ENCODE data around the gene NRG3.

DNA sequence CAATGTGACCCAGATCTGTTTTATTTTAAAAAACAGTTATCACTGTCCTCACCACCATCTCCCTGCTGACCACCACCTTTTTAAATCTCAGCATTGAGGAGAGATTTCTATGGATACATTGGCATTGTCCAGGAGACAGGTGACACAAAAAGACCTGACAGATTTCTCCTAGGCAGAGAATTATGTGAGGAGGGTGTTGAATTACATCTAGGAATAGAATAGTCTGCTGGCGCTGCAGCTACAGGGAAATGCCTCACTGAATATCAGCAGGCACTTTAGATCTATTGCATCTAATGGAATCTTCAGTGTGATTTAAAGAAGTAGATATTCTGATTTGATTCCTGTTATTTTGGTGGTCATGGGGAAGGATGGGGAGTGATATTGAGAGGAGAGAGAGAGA is 593.5 kb downstream of the NRG3 start:
- TF ChIP-seq, protein P1, sequence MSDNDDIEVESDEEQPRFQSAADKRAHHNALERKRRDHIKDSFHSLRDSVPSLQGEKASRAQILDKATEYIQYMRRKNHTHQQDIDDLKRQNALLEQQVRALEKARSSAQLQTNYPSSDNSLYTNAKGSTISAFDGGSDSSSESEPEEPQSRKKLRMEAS (IDR thresholded peaks at IDR 0.05) = no peak
- TF ChIP-seq EP300 (IDR thresholded peaks at IDR 0.05; ENCODE audit: borderline replicate concordance in 1 of 2, low read depth in 2 of 2, low read length in 2 of 2) = no peak
- TF ChIP-seq, protein P2, sequence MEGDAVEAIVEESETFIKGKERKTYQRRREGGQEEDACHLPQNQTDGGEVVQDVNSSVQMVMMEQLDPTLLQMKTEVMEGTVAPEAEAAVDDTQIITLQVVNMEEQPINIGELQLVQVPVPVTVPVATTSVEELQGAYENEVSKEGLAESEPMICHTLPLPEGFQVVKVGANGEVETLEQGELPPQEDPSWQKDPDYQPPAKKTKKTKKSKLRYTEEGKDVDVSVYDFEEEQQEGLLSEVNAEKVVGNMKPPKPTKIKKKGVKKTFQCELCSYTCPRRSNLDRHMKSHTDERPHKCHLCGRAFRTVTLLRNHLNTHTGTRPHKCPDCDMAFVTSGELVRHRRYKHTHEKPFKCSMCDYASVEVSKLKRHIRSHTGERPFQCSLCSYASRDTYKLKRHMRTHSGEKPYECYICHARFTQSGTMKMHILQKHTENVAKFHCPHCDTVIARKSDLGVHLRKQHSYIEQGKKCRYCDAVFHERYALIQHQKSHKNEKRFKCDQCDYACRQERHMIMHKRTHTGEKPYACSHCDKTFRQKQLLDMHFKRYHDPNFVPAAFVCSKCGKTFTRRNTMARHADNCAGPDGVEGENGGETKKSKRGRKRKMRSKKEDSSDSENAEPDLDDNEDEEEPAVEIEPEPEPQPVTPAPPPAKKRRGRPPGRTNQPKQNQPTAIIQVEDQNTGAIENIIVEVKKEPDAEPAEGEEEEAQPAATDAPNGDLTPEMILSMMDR (IDR thresholded peaks at IDR 0.05; ENCODE audit: control extremely low read depth in 1 of 3, insufficient read depth in 1 of 3, low read depth in 1 of 3, low read length in 3 of 3) = no peak
- no peak for TF ChIP-seq GTF2F1 (IDR thresholded peaks at IDR 0.05; ENCODE audit: borderline replicate concordance, low read depth, low read length)
- no peak for TF ChIP-seq GABPA (IDR thresholded peaks at IDR 0.05; ENCODE audit: borderline replicate concordance, insufficient read depth, low read length)
- no peak for TF ChIP-seq POLR2A (IDR thresholded peaks at IDR 0.05; ENCODE audit: control extremely low read depth in 1 of 2, low read depth in 2 of 2, low read length in 2 of 2)
- TF ChIP-seq FOSL1 (IDR thresholded peaks at IDR 0.05; ENCODE audit: insufficient read depth, low read depth, low read length) = no peak
